GM12872 (cell line): ENCODE results near the gene UBE2O.

Source experiments
- TF ChIP-seq, protein P1 (sequence below): IDR thresholded peaks from 3 replicates; pipeline ENCODE4 v1.5.1; 2011; ENCODE audit warnings: low read depth, mild to moderate bottlenecking, low read length, moderate library complexity; ENCODE audit not compliant: insufficient read depth

The UBE2O gene

DNA sequence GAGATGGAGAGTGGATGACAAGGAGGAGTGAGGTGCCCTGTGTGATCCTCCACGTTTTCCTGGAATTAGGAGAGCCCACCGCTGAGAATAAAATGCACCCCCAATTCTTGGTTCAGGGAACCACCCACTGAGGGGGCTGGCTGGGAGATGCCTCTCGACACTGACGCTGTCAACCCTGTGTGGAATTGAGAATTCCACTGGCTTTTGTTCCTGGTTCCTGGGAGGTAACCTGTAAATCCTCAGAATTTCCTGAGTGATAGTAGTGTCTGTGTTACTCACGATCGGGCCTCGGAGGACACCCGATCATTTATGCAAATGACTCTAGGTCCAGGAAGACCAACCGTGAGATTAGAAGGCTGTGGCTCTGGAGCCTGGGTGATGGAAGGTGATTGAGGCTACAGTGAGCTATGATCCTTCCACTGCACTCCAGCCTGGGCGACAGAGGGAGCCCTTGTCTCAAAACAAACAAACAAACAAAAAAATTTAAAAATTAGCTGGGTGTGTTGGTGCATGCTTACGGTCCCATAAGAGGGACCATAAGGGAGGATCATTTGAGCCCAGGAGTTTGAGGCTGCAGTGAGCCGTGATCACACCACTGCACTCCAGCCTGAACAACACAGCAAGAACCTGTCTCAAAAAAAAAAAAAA is 87.6 kb downstream of the UBE2O start:
- TF ChIP-seq, protein P1, sequence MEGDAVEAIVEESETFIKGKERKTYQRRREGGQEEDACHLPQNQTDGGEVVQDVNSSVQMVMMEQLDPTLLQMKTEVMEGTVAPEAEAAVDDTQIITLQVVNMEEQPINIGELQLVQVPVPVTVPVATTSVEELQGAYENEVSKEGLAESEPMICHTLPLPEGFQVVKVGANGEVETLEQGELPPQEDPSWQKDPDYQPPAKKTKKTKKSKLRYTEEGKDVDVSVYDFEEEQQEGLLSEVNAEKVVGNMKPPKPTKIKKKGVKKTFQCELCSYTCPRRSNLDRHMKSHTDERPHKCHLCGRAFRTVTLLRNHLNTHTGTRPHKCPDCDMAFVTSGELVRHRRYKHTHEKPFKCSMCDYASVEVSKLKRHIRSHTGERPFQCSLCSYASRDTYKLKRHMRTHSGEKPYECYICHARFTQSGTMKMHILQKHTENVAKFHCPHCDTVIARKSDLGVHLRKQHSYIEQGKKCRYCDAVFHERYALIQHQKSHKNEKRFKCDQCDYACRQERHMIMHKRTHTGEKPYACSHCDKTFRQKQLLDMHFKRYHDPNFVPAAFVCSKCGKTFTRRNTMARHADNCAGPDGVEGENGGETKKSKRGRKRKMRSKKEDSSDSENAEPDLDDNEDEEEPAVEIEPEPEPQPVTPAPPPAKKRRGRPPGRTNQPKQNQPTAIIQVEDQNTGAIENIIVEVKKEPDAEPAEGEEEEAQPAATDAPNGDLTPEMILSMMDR, result peak; percentile 53

- TF ChIP-seq, protein P1, result no peak
These were observed 89.7 kb downstream of the UBE2O start for GRCh38 chr17:76363107-76363842.

DNA sequence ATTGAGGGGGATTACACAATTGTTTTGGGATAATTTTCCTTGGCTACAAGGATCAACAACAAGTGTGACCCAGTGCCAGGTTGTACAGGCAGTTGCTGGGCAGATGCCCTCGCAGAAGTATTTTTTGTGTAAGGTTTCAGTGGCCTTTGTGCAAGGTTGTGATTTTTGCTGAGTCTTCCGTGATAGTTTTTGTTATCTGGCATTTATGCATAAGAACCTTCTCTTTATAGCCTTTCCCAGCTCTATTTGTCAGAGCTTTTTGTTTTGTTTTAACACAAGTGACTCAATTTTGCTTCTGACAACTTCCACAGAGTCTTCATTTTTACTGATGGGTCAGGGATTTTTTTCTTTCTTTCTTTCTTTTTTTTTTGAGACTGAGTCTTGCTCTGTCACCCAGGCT is 92.5 kb downstream of the UBE2O start:
- TF ChIP-seq, protein P1, result no peak

- TF ChIP-seq, protein P1, result no peak
These were observed 93.6 kb downstream of the UBE2O start for GRCh38 chr17:76359375-76359774.

DNA sequence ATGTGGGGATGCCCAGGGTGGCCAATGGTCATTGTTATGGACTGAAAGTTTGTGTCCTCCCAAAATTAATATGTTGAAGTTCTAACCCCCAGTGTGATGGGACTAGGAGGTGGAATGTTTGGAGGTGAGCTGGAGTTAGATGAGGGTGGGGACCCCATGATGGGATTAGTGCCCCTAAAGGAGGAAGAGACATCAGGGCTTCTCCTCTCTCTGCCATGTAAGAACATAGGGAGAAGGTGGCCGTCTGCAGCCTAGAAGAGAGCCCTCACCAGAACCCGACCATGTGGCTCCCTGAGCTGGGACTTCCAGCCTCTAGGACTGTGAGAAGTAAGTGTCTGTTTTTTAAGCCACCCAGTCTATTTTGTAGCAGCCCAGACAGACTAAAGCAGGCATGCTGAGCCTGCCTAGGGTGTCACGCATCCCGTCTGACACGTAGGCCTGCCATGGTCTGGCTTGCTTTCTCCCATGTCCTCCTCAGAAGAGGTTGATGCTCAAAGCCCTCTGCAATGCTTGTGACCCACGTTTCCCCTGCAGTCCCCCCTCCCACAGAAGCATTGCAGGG is 95.3 kb downstream of the UBE2O start:
- TF ChIP-seq, protein P1, result no peak

GRCh38 chr17:76356803-76357456 is 96.0 kb downstream of the UBE2O start:
- TF ChIP-seq, protein P1, result no peak

- TF ChIP-seq, protein P1, result no peak
These were observed 98.1 kb downstream of the UBE2O start for GRCh38 chr17:76354747-76355310.
